Adrenal gland (tissue), 5 donors: ENCODE measurements around the gene LRRTM4.
"Not testable (repeated sequence)": the region's sequence is repeated elsewhere in the genome, so short reads cannot be mapped to it uniquely, and the experiment has no call there.

Experiments
- POLR2A ChIP-seq, 2 donors: fragments of 450-650 bp; IDR thresholded peaks; one replicate each; pipeline ENCODE4 v1.6.1; 2017; ENCODE audit warnings: antibody characterized with exemption in 2 of 2, mild to moderate bottlenecking in 2 of 2, moderate library complexity in 1 of 2
- TF ChIP-seq, protein P1 (sequence below), 6 experiments: fragments of 450-650 bp in 4 of 6; fragments of 200-600 bp in 2 of 6; sonication (generic) in 1 of 6; IDR thresholded peaks; 1 replicate in 5 of 6; 2 replicates in 1 of 6; pipeline versions ENCODE4 v1.5.1 to v1.8.0; 2016 to 2021; ENCODE audit warnings: antibody characterized with exemption in 6 of 6, mild to moderate bottlenecking in 2 of 6, moderate library complexity in 1 of 6
- donor health status: DM: no; HTN: no; CAD: no.

DNA sequence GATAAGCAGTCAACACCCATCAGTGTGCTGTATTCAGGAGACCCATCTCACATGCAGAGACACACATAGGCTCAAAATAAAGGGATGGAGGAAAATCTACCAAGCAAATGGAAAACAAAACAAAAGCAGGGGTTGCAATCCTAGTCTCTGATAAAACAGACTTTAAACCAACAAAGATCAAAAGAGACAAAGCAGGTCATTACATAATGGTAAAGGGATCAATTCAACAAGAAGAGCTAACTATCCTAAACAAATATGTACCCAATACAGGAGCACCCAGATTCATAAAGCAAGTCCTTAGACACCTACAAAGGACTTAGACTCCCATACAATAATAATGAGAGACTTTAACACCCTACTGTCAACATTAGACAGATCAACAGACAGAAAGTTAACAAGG is 358.2 kb downstream of the LRRTM4 start:
- TF ChIP-seq, protein P1, sequence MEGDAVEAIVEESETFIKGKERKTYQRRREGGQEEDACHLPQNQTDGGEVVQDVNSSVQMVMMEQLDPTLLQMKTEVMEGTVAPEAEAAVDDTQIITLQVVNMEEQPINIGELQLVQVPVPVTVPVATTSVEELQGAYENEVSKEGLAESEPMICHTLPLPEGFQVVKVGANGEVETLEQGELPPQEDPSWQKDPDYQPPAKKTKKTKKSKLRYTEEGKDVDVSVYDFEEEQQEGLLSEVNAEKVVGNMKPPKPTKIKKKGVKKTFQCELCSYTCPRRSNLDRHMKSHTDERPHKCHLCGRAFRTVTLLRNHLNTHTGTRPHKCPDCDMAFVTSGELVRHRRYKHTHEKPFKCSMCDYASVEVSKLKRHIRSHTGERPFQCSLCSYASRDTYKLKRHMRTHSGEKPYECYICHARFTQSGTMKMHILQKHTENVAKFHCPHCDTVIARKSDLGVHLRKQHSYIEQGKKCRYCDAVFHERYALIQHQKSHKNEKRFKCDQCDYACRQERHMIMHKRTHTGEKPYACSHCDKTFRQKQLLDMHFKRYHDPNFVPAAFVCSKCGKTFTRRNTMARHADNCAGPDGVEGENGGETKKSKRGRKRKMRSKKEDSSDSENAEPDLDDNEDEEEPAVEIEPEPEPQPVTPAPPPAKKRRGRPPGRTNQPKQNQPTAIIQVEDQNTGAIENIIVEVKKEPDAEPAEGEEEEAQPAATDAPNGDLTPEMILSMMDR (IDR thresholded peaks at IDR 0.05), result not testable (repeated sequence)
- not testable (repeated sequence) for TF ChIP-seq POLR2A (IDR thresholded peaks at IDR 0.05)
